HepG2 (cell line): Measurements from ENCODE around the gene RGL3. TPM values are rescaled to one million over a fixed set of nuclear protein-coding genes. Genes with fewer than 3 reads are reported as not detected.

Source experiments
- AHR ChIP-seq: IDR thresholded peaks from 2 replicates; pipeline ENCODE4 v1.6.1; 2018; ENCODE audit warnings: missing genetic modification reagents, missing compliant biosample characterization
- ASH2L ChIP-seq: fragments of 300-600, 200-600 bp; sonication (generic); IDR thresholded peaks from 2 replicates; pipeline ENCODE4 v1.7.0; 2017; ENCODE audit warnings: low read depth, mild to moderate bottlenecking, moderate library complexity, mixed read lengths, low read length; ENCODE audit not compliant: insufficient read length
- BRF2 ChIP-seq: sonication (generic); formaldehyde crosslinking; IDR thresholded peaks from 2 replicates; pipeline ENCODE4 v1.8.1; 2022; ENCODE audit warnings: mild to moderate bottlenecking, missing genetic modification reagents
- DNMT3B ChIP-seq: conservative IDR thresholded peaks from 2 replicates; pipeline ENCODE4 v1.6.1; 2016; ENCODE audit warnings: missing biosample characterization, control low read depth
- DPF2 ChIP-seq: sonication (generic); formaldehyde crosslinking; IDR thresholded peaks from 2 replicates; pipeline ENCODE4 v1.4.0; 2020; ENCODE audit warnings: mild to moderate bottlenecking, low read depth, missing genetic modification reagents, borderline replicate concordance
- DZIP1 ChIP-seq: sonication (generic); formaldehyde crosslinking; IDR thresholded peaks from 2 replicates; pipeline ENCODE4 v1.5.0; 2020; ENCODE audit warnings: mild to moderate bottlenecking, missing genetic modification reagents
- FLYWCH1 ChIP-seq: sonication (generic); formaldehyde crosslinking; IDR thresholded peaks from 2 replicates; pipeline ENCODE4 v1.8.1; 2023; ENCODE audit warnings: mild to moderate bottlenecking, missing genetic modification reagents
- NBN ChIP-seq: fragments of 450-650 bp; conservative IDR thresholded peaks from 2 replicates; pipeline ENCODE4 v1.6.1; 2017
- NKX3-1 ChIP-seq: sonication (generic); formaldehyde crosslinking; IDR thresholded peaks from 2 replicates; pipeline ENCODE4 v1.5.0; 2020; ENCODE audit warnings: missing genetic modification reagents
- PAF1 ChIP-seq: IDR thresholded peaks from 2 replicates; pipeline ENCODE4 v1.6.1; 2016; ENCODE audit warnings: missing genetic modification reagents, missing compliant biosample characterization
- SATB2 ChIP-seq: sonication (generic); formaldehyde crosslinking; IDR thresholded peaks from 2 replicates; pipeline ENCODE4 v1.5.0; 2020; ENCODE audit warnings: missing genetic modification reagents
- SIN3A ChIP-seq: IDR thresholded peaks from 2 replicates; pipeline ENCODE4 v1.6.1; 2011; ENCODE audit warnings: low read depth, mild to moderate bottlenecking, control low read depth, low read length, borderline replicate concordance
- SRSF9 ChIP-seq: fragments of 200-400 bp; formaldehyde crosslinking; IDR thresholded peaks from 2 replicates; pipeline ENCODE4 v1.6.1; 2018; ENCODE audit warnings: borderline replicate concordance, mild to moderate bottlenecking, low read depth, low read length; ENCODE audit not compliant: insufficient read depth, poor library complexity, severe bottlenecking
- THYN1 ChIP-seq: sonication (generic); formaldehyde crosslinking; IDR thresholded peaks from 2 replicates; pipeline ENCODE4 v1.8.1; 2023; ENCODE audit warnings: low read depth, mild to moderate bottlenecking, moderate library complexity, missing genetic modification reagents, borderline replicate concordance
- TP53 ChIP-seq: sonication (generic); formaldehyde crosslinking; conservative IDR thresholded peaks from 2 replicates; pipeline ENCODE4 v1.4.0; 2020; ENCODE audit warnings: missing genetic modification reagents
- U2AF2 ChIP-seq: fragments of 200-400 bp; formaldehyde crosslinking; IDR thresholded peaks from 2 replicates; pipeline ENCODE4 v1.6.1; 2017; ENCODE audit warnings: low read depth, mild to moderate bottlenecking, low read length
- ZMYM2 ChIP-seq: sonication (generic); formaldehyde crosslinking; IDR thresholded peaks from 2 replicates; pipeline ENCODE4 v1.8.0; 2022; ENCODE audit warnings: mild to moderate bottlenecking, missing genetic modification reagents
- ZNF510 ChIP-seq: sonication (generic); formaldehyde crosslinking; IDR thresholded peaks from 2 replicates; pipeline ENCODE4 v1.4.0; 2020; ENCODE audit warnings: low read depth, mild to moderate bottlenecking, missing genetic modification reagents
- ZNF597 ChIP-seq: sonication (generic); formaldehyde crosslinking; IDR thresholded peaks from 2 replicates; pipeline ENCODE4 v1.5.0; 2020; ENCODE audit warnings: missing genetic modification reagents
- ZNF672 ChIP-seq: sonication (generic); formaldehyde crosslinking; IDR thresholded peaks from 2 replicates; pipeline ENCODE4 v1.8.1; 2022; ENCODE audit warnings: missing genetic modification reagents
- ZNF678 ChIP-seq: sonication (generic); formaldehyde crosslinking; IDR thresholded peaks from 2 replicates; pipeline ENCODE4 v1.4.0; 2020; ENCODE audit warnings: mild to moderate bottlenecking, missing genetic modification reagents
- ZNF878 ChIP-seq: sonication (generic); formaldehyde crosslinking; IDR thresholded peaks from 2 replicates; pipeline ENCODE4 v1.8.1; 2023; ENCODE audit warnings: mild to moderate bottlenecking, missing genetic modification reagents, moderate library complexity
- polyA plus RNA-seq, 8 experiments: library from polyadenylated mRNA; depleted of rRNA in 3 of 8; stranded (reverse) in 7 of 8; unstranded in 1 of 8; fragments of >200 nt; fragmentation: Illumina TruSeq in 4 of 8; extraction: Trizol in 4 of 8; gene quantifications; 2 replicates each; pipeline versions ENCODE4 v1.2.1 to v1.2.3, GENCODE V29; 2011 to 2016; ENCODE audit warnings: low read depth in 4 of 8, missing spikeins in 1 of 8, mixed read lengths in 1 of 8; ENCODE audit not compliant: insufficient read depth in 1 of 8
- total RNA-seq, 5 experiments: library from RNA; depleted of rRNA; stranded (reverse); fragments of >200 nt; fragmentation: Illumina TruSeq; extraction: Trizol; gene quantifications; 2 replicates each; pipeline ENCODE4 v1.2.3, GENCODE V29; 2016; ENCODE audit warnings: low read depth in 1 of 5

Gene RGL3
- total and polyA plus RNA-seq, 2 of the 13 experiments (the other 11 are each of a cell fraction or from before 2014, with no cell fraction given): 4.2 to 7.6 TPM

- TF ChIP-seq DZIP1 (CRISPR knock-in tag) (no peak), ZMYM2 (CRISPR knock-in tag) (no peak), U2AF2 (no peak), ZNF678 (CRISPR knock-in tag) (no peak), BRF2 (CRISPR knock-in tag) (no peak; the same call in 1 of the 2 replicates), PAF1 (CRISPR knock-in tag) (no peak), SIN3A (peak; percentile 43; the same call in 1 of the 2 replicates), DNMT3B (CRISPR knock-in tag) (no peak), ZNF597 (CRISPR knock-in tag) (no peak), NBN (no peak), SRSF9 (no peak), THYN1 (CRISPR knock-in tag) (no peak), FLYWCH1 (CRISPR knock-in tag) (0 out of 2 replicates have a peak, but pooled peaks have one; percentile 82), ZNF878 (peak; percentile 48; the same call in 1 of the 2 replicates), ZNF510 (CRISPR knock-in tag) (no peak), ZNF672 (CRISPR knock-in tag) (no peak), DPF2 (CRISPR knock-in tag) (no peak), TP53 (CRISPR knock-in tag) (0 out of 2 replicates have a peak, but pooled peaks have one; percentile 30), SATB2 (CRISPR knock-in tag) (no peak), AHR (CRISPR knock-in tag) (no peak; the same call in none of the 2 replicates), NKX3-1 (CRISPR knock-in tag) (no peak), ASH2L (peak; percentile 65)
Observed at GRCh38 chr19:11380653-11381537, 38.2 kb downstream of the RGL3 start (continued).
